Loucy (cell line): ENCODE data around the gene ZNF211.

ENCODE experiments used
- H2AFZ ChIP-seq: fragments of 200-600 bp; sonication (generic); 2 replicates; pipeline ENCODE4 v1.6.0; 2016; ENCODE audit warnings: antibody characterized with exemption, mild to moderate bottlenecking, low read length, moderate library complexity
- H3F3A ChIP-seq: fragments of 200-600 bp; 2 replicates; pipeline ENCODE4 v1.6.0; 2016; ENCODE audit warnings: antibody characterized with exemption, low read depth, mild to moderate bottlenecking
- H3K27me3 ChIP-seq: fragments of 200-600 bp; sonication (generic); 2 replicates; pipeline ENCODE4 v1.6.1; 2014; ENCODE audit warnings: low read length, mild to moderate bottlenecking; ENCODE audit not compliant: insufficient read depth, poor library complexity, severe bottlenecking
- H3K36me3 ChIP-seq: fragments of 200-600 bp; sonication (generic); 2 replicates; pipeline ENCODE4 v1.6.1; 2016; ENCODE audit warnings: low read length; ENCODE audit not compliant: insufficient read depth
- H3K4me1 ChIP-seq: fragments of 200-600 bp; sonication (generic); 2 replicates; pipeline ENCODE4 v1.5.1; 2014; ENCODE audit warnings: low read length, mild to moderate bottlenecking; ENCODE audit not compliant: insufficient read depth, poor library complexity, severe bottlenecking
- H3K4me2 ChIP-seq: fragments of 200-600 bp; sonication (generic); 2 replicates; pipeline ENCODE4 v1.6.0; 2014; ENCODE audit warnings: antibody characterized with exemption, low read length, low read depth, mild to moderate bottlenecking; ENCODE audit not compliant: poor library complexity, severe bottlenecking
- H3K4me3 ChIP-seq: fragments of 200-600 bp; sonication (generic); 2 replicates; pipeline ENCODE4 v1.5.1; 2014; ENCODE audit warnings: low read length, mild to moderate bottlenecking, mixed read lengths; ENCODE audit not compliant: poor library complexity, severe bottlenecking
- H3K79me2 ChIP-seq: fragments of 200-600 bp; sonication (generic); 2 replicates; pipeline ENCODE4 v1.6.1; 2014; ENCODE audit warnings: low read length; ENCODE audit not compliant: insufficient read depth
- H3K9ac ChIP-seq: fragments of 200-600 bp; sonication (generic); 2 replicates; pipeline ENCODE4 v1.6.0; 2014; ENCODE audit warnings: mild to moderate bottlenecking, low read depth, low read length, moderate library complexity; ENCODE audit not compliant: poor library complexity, severe bottlenecking
- H3K9me2 ChIP-seq: fragments of 200-600 bp; sonication (generic); replicated peaks from 2 replicates; pipeline ENCODE4 v1.6.1; 2016; ENCODE audit warnings: low read depth, low read length, mixed read lengths
- H3K9me3 ChIP-seq: fragments of 200-600 bp; sonication (generic); 2 replicates; pipeline ENCODE4 v1.6.1; 2014; ENCODE audit warnings: mild to moderate bottlenecking, antibody characterized with exemption, low read length, low read depth; ENCODE audit not compliant: insufficient read depth
- H4K20me1 ChIP-seq: fragments of 200-600 bp; sonication (generic); 2 replicates; pipeline ENCODE4 v1.6.0; 2014; ENCODE audit warnings: antibody characterized with exemption, low read length, mild to moderate bottlenecking; ENCODE audit not compliant: insufficient read depth, poor library complexity, severe bottlenecking
- CTCF ChIP-seq: fragments of 200-600 bp; sonication (generic); conservative IDR thresholded peaks from 2 replicates; pipeline ENCODE4 v1.5.1; 2014; ENCODE audit warnings: mild to moderate bottlenecking, antibody characterized with exemption, low read length
- EZH2phosphoT487 ChIP-seq: fragments of 200-600 bp; IDR thresholded peaks from 2 replicates; pipeline ENCODE4 v1.6.1; 2018; ENCODE audit warnings: antibody characterized with exemption, mild to moderate bottlenecking, moderate library complexity, borderline replicate concordance

ZNF211 gene

DNA sequence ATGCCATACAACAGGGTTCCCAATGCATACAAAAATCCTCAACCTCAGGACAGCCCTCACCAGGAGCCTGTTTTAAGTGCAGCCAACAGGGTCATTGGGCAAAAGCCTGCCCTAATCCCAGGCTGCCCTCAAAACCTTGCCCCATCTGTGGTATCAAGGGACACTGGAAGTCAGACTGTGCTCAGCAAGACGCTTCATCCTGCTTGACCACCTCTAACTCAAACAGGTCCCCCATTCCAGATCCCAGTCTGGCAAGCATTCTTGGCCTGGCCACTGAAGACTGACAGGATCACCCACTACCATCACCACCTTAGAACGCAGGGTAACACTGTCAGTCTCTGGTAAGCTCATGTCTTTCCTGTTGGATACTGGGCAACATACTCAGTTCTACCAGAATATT, 20.7 kb downstream of the ZNF211 start:
- no peak overlapping the region for H3K9ac ChIP-seq
- H3F3A ChIP-seq = no peaks in the 10 kb centered on the region
- no peaks in the 10 kb centered on the region for H3K27me3 ChIP-seq
- no peaks in the 10 kb centered on the region for H4K20me1 ChIP-seq
- H3K4me1 ChIP-seq = peaks cover 20% of the 10 kb centered on the region
- H3K9me3 ChIP-seq = no peaks in the 10 kb centered on the region
- no peak overlapping the region for H2AFZ ChIP-seq
- H3K4me2 ChIP-seq = no peak overlapping the region
- no peak for TF ChIP-seq EZH2phosphoT487
- TF ChIP-seq CTCF = no peak
- no peaks in the 10 kb centered on the region for H3K36me3 ChIP-seq
- H3K9me2 ChIP-seq = no peaks in the 10 kb centered on the region
- no peak overlapping the region for H3K4me3 ChIP-seq
- no peaks in the 10 kb centered on the region for H3K79me2 ChIP-seq

GRCh38 chr19:57655443-57655842, 22.5 kb downstream of the ZNF211 start:
- H3K9ac ChIP-seq = no peak overlapping the region
- H4K20me1 ChIP-seq = no peaks in the 10 kb centered on the region
- H3K4me2 ChIP-seq = no peak overlapping the region
- no peaks in the 10 kb centered on the region for H3K9me2 ChIP-seq
- TF ChIP-seq CTCF (no peak), EZH2phosphoT487 (no peak)
- no peaks in the 10 kb centered on the region for H3K36me3 ChIP-seq
- no peaks in the 10 kb centered on the region for H3F3A ChIP-seq
- H3K27me3 ChIP-seq = no peaks in the 10 kb centered on the region
- H3K4me3 ChIP-seq = no peak overlapping the region
- H2AFZ ChIP-seq = no peak overlapping the region
- peaks cover 16% of the 10 kb centered on the region for H3K4me1 ChIP-seq
- H3K9me3 ChIP-seq = no peaks in the 10 kb centered on the region
- H3K79me2 ChIP-seq = no peaks in the 10 kb centered on the region

GRCh38 chr19:57656346-57656745, 23.4 kb downstream of the ZNF211 start:
- no peak overlapping the region for H3K9ac ChIP-seq
- no peak overlapping the region for H3K4me2 ChIP-seq
- no peaks in the 10 kb centered on the region for H3F3A ChIP-seq
- no peaks in the 10 kb centered on the region for H3K27me3 ChIP-seq
- no peaks in the 10 kb centered on the region for H3K9me3 ChIP-seq
- no peaks in the 10 kb centered on the region for H3K79me2 ChIP-seq
- H3K9me2 ChIP-seq = no peaks in the 10 kb centered on the region
- H4K20me1 ChIP-seq = no peaks in the 10 kb centered on the region
- H3K4me1 ChIP-seq = peaks cover 8% of the 10 kb centered on the region
- no peak overlapping the region for H2AFZ ChIP-seq
- H3K4me3 ChIP-seq = no peak overlapping the region
- TF ChIP-seq CTCF (no peak), EZH2phosphoT487 (no peak)
- H3K36me3 ChIP-seq = no peaks in the 10 kb centered on the region
